H1 (cell line): Measurements from ENCODE around the gene LRRC55. TPM values are rescaled to one million over a fixed set of nuclear protein-coding genes. Genes with fewer than 3 reads are reported as not detected.

Experiments used
- CBX5 ChIP-seq: fragments of 300-800, 300-1000 bp; sonication (generic); IDR thresholded peaks from 2 replicates; pipeline ENCODE4 v1.7.1; 2016; ENCODE audit warnings: antibody characterized with exemption, low read length, low read depth
- TAF7 ChIP-seq: optimal IDR thresholded peaks from 2 replicates; pipeline ENCODE3; 2011; ENCODE audit warnings: low read depth, mild to moderate bottlenecking, inconsistent platforms, low read length, moderate library complexity, borderline replicate concordance
- polyA plus RNA-seq, 7 experiments: library from polyadenylated mRNA; depleted of rRNA in 3 of 7; stranded (reverse) in 5 of 7; unstranded in 2 of 7; fragments of >200 nt in 5 of 7; fragments of 200-250 nt in 2 of 7; gene quantifications; 1 replicate in 5 of 7; 2 replicates in 1 of 7; 4 replicates in 1 of 7; pipeline versions ENCODE4 v1.2.1 to v1.2.3, GENCODE V29; 2011 to 2013; ENCODE audit warnings: missing spikeins in 2 of 7, mixed read lengths in 2 of 7
- total RNA-seq: library from RNA; stranded (reverse); fragmentation: NEBNext Ultra II Directional; extraction: Animal tissue kit (Norgen Biotek cat#: 25700); gene quantifications from 2 replicates; pipeline ENCODE4 v1.2.1, GENCODE V29; 2021

The LRRC55 gene
- total and polyA plus RNA-seq, 2 of the 8 experiments (the other 6 are each of a cell fraction or from before 2014, with no cell fraction given) = 0.62 to 1.1 TPM

- TF ChIP-seq CBX5 (no peak), TAF7 (no peak)
Measured at GRCh38 chr11:57203359-57203758, 21.6 kb downstream of the LRRC55 start (continued).
